PFSK-1 (cell line): ENCODE results near the gene CD99.

Experiments used
- POLR2AphosphoS5 ChIP-seq: IDR thresholded peaks from 2 replicates; pipeline ENCODE4 v1.6.1; 2012; ENCODE audit warnings: low read depth, mild to moderate bottlenecking, control low read depth, low read length, moderate library complexity
- REST ChIP-seq, 2 experiments: IDR thresholded peaks; 2 replicates each; pipeline versions ENCODE4 v1.6.1 to v1.8.0; 2011 to 2012; ENCODE audit warnings: low read depth in 2 of 2, low read length in 2 of 2, control low read depth in 1 of 2, inconsistent platforms in 1 of 2, mild to moderate bottlenecking in 1 of 2, moderate library complexity in 1 of 2; ENCODE audit not compliant: insufficient read depth in 1 of 2
- TAF1 ChIP-seq: IDR thresholded peaks from 2 replicates; pipeline ENCODE4 v1.6.1; 2012; ENCODE audit warnings: low read length, control low read depth, borderline replicate concordance; ENCODE audit not compliant: insufficient read depth

GRCh38 chrX:2699959-2700358 is 8.9 kb downstream of the CD99 start:
- TF ChIP-seq POLR2AphosphoS5 (no peak), REST (IDR thresholded peaks at IDR 0.05; ENCODE audit: insufficient read depth in 1 of 2, low read depth in 2 of 2, low read length in 2 of 2) (no peak), TAF1 (no peak)
